ENCODE results near the gene KIF11. TPM values are rescaled to one million over a fixed set of nuclear protein-coding genes. Genes with fewer than 3 reads are reported as not detected.

KIF11 gene
- total RNA-seq, 1 experiment from 2014 or later, result 33.8 TPM

- ChIA-PET CTCF (no interaction called here), RAD21 (ENCODE audit: low non-redundant PET in 1 of 2, low total read pairs in 2 of 2, uncharacterized antibody in 2 of 2, unreplicated experiment in 2 of 2) (no interaction called here), POLR2A (no interaction called here)
- no peak for ATAC-seq
- DNase-seq (ENCODE audit: low read depth, low spot score), result no peak
- Histone ChIP-seq H3K36me3 (ENCODE audit: control insufficient read depth in 1 of 2, insufficient read depth in 2 of 2, low read length in 2 of 2) (peaks cover 16 to 21% of the 10 kb centered on the region in 2 experiments; a peak in 3 of 4 replicates), H3K4me3 (replicated peaks in 1 of 2; ENCODE audit: low read depth in 1 of 2, low read length in 2 of 2) (no peak overlapping the region), H3K4me1 (ENCODE audit: control insufficient read depth in 1 of 2, insufficient read depth in 2 of 2, low read length in 2 of 2) (peaks cover 2 to 32% of the 10 kb centered on the region in 2 experiments; a peak in 3 of 4 replicates), H3K9me2 (ENCODE audit: insufficient read depth) (no peaks in the 10 kb centered on the region), H3K9me3 (ENCODE audit: control insufficient read depth in 1 of 2, insufficient read depth in 1 of 2, low read depth in 1 of 2, low read length in 2 of 2) (no peaks in the 10 kb centered on the region), H3K9ac (ENCODE audit: low read length) (no peak overlapping the region), H3K27me3 (ENCODE audit: insufficient read depth, low read length) (no peaks in the 10 kb centered on the region), H4K20me1 (ENCODE audit: insufficient read depth) (0 out of 2 replicates have a peak, but pooled peaks cover 6% of the 10 kb centered on the region), H3K4me2 (ENCODE audit: low read length) (no peak overlapping the region), H2AFZ (ENCODE audit: low read depth, low read length, poor library complexity, severe bottlenecking) (no peak overlapping the region), H3K27ac (ENCODE audit: low read depth, low read length) (no peak overlapping the region), H3K79me2 (ENCODE audit: insufficient read depth, low read length) (peaks cover 95% of the 10 kb centered on the region)
- TF ChIP-seq EZH2phosphoT487 (IDR thresholded peaks at IDR 0.05; ENCODE audit: borderline replicate concordance), result no peak
- TF ChIP-seq TCF7L2 (IDR thresholded peaks at IDR 0.05; ENCODE audit: borderline replicate concordance, extremely low read depth, insufficient read depth, insufficient read length), result no peak
- TF ChIP-seq POLR2A (IDR thresholded peaks at IDR 0.05; ENCODE audit: borderline replicate concordance, extremely low read depth, insufficient read depth, insufficient read length), result no peak
- TF ChIP-seq MAX (IDR thresholded peaks at IDR 0.05), result no peak
- TF ChIP-seq EZH2 (IDR thresholded peaks at IDR 0.05), result no peak
- TF ChIP-seq EGR1 (IDR thresholded peaks at IDR 0.05; ENCODE audit: low read depth), result no peak
- TF ChIP-seq ZBTB33 (IDR thresholded peaks at IDR 0.05; ENCODE audit: extremely low read depth, insufficient replicate concordance, low read length), result no peak
- no peak for TF ChIP-seq CEBPB (IDR thresholded peaks at IDR 0.05; ENCODE audit: low read depth)
- TF ChIP-seq YY1 (IDR thresholded peaks at IDR 0.05; ENCODE audit: extremely low read depth, insufficient replicate concordance, low read depth, low read length), result no peak
- no peak for TF ChIP-seq FOSL1 (IDR thresholded peaks at IDR 0.05; ENCODE audit: low read depth)
- TF ChIP-seq SIN3A (IDR thresholded peaks at IDR 0.05; ENCODE audit: low read depth), result no peak
- intact Hi-C loops (cut with micrococcal nuclease), result no loop called here
- no TSS peak for BruUV-seq (replicated peaks)
These were observed 11.9 kb downstream of the KIF11 start for GRCh38 chr10:92604841-92605240.
